Activated T-helper 1 cell treated with Interleukin-2 at 50 U/mL for 16 hours (primary cell): ENCODE results near the gene ENTPD1.
"Not testable (repeated sequence)": the region's sequence is repeated elsewhere in the genome, so short reads cannot be mapped to it uniquely, and the experiment has no call there.

Experiments used
- DNase-seq: peaks from one replicate; pipeline ENCODE4 v3.0.0-alpha.2; 2020; ENCODE audit warnings: low read depth

Gene ENTPD1

GRCh38 chr10:95758351-95759025, 2.5 kb downstream of the ENTPD1 start:
- DNase-seq = no peak

DNA sequence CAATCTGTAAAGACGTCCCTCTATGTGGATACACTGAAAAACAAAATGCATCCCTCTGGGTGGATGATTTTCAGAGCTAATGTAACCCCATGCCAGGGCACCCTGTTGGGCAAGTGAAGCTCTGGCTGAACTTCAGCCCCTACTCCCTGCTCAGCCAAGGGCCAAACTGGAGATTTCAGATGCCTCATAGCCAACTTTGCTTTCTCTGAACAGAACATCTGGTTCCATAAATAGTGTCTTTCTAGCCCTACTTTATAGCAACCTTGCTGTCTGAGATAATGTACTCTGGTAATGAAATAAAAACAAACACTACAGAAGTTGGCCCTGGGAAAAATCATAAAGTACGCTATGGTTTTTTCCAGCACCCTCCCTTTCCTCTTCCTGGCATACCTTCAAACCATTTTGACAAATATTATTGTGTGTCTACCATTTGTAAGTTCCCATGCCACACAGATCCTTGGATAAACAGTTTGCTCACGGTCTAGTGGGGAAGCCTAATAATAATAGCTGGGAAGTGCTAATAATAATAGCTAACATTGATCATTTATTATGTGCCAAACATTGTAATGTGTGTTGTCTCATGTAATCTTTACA, 3.4 kb downstream of the ENTPD1 start:
- DNase-seq = no peak

DNA sequence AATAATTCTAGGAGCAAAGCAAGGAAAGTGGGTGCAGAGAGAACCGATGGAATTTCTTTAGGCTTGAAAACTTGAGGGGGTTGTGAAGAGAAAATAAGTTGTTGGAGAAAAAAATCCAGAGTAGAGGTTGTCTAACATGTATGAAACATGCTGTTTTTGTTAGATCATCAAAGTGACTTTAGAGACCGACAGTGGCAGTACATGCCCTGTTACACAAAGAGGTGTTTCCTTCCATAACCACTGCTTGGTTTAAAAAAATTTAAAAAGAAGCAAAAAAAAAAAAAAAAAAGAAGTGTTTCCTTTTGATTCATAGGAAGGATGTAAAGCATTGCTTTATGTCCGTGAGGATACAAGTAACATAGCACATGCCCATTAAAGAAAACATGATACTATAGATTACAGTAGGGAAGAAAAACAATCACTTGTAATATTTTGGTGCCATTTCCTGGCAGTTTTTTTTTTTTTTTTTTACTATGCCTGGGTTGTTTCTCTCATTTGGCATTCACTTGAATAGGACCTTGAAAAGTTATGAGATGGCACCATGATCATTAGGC, 6.1 kb downstream of the ENTPD1 start:
- DNase-seq = no peak

GRCh38 chr10:95767884-95768556, 12.1 kb downstream of the ENTPD1 start:
- DNase-seq = no peak

DNA sequence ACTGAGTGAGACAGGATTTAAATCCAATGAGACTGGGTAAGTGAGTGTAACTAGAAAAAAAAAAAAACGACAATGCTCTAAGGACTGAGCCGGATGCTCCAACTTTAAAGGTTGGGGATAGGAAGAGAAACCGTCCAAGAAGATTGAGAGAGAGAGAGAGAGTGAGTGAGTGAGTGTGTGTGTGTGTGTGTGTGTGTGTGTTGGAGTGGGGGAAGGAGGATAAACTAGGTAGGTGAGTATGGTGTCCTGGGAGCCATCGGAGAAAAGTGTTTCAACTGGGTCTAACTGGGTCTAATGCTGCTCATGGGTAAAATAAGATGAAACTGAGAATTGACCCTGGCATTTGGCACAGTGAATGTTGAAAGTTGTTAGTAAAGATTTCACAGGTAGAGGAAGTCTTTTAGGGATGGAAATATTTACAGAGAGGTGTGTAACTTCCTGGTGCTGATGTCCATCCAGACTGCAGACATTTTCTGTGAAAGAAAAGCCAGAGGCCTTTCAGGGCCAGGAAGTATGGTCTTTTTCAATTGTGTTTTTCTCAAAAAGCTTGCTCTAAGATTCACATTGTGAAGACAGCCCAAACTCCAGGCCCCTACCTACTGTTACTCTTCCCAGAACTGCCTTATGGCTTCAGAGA, 14.2 kb downstream of the ENTPD1 start:
- no peak for DNase-seq

DNA sequence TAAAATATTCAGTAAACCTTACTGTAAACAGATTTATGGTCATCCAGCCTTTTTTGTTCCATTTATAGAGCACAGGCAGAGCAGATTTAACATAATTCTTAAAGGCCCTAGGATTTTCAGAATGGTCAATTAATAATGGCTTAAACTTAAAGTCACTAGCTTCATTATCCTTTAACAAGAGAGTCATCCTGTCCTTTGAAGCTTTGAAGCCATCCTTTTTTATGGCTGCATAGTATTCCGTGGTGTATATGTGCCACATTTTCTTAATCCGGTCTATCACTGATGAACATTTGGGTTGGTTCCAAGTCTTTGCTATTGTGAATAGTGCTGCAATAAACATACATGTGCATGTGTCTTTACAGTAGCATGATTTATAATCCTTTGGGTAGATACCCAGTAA, 17.5 kb downstream of the ENTPD1 start:
- DNase-seq = not testable (repeated sequence)

DNA sequence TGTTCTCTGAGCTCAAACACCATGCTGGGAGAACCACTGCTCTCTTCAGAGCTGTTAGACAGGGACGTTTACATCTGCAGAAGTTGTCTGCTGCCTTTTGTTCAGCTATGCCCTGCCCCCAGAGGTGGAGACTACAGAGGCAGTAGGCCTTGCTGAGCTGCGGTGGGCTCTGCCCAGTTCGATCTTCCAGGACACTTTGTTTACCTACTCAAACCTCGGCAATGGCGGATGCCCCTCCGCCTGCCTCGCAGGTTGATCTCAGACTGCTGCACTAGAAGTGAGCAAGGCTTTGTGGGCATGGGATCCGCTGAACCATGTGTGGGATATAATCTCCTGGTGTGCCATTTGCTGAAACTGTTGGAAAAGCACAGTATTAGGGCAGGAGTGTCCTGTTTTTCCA, 21.7 kb downstream of the ENTPD1 start:
- not testable (repeated sequence) for DNase-seq

DNA sequence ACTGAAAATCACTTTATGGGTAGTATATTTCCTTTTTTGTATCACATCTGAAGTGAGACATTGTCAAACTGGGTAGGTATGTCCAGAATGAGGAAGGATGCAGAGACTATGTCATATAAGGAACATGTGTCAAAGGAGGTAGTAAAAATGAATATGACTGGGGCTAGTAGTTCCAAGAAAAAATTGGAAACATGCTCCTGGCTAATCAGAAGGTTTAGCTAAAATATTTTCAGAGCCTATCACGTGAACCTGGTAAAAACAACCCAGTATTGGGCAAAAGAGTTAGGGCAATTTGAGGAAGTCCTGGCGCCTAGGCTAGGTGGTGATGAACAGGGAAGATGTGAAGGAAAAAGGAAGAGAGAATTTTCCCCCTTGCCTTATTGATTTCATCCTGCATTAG, 26.4 kb downstream of the ENTPD1 start:
- DNase-seq = no peak

- no peak for DNase-seq
Measured at GRCh38 chr10:95783741-95784140, 27.8 kb downstream of the ENTPD1 start.

DNA sequence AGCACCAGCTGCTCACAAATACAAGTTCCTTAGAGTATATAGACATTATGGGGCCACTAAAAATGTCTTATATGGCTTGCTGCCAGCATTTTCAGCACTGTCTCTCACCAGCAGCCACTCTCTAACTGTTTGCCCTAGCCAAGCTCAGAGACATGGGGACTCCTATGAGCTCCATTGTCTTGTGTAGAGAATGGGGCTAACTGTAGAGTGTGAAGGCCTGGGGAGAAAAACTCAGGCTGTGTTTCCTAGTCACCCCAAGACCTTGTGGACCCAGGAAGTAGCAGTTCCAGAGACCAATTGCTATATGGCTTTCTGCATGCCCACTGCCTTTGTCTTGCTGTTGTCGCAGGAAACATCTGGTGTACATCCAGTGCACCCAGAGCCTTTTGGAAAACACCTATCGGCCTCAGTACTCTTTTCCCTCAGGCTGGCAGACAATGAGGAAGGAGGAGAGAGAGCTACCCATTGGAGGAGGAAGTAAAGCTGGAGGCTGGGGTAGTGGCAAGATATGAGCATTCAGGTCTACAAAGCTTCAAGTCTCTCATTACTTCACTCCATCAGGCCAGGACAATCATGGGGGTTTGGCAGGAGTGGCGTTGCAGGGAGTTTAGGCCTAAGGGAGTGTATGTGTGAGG, 28.4 kb downstream of the ENTPD1 start:
- no peak for DNase-seq

DNA sequence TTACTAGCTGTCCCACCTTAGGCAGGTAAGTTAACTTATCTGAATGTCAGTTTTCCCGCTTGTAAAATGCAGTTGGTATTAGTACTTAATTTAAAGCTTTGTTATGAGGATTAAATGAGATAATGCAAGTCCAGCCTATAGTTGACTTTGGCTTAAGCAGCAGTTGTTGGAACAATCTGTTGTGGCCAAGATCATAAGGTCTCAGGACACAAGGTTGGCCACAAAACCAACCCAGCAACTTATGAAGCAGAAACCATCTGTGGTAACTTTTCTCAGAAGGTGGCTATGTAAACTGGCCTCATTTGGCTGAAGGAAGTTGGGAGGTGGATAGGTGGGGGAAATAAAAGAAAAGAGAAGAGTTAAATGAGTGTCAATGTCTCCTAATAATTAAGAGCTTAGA, 29.4 kb downstream of the ENTPD1 start:
- DNase-seq = no peak

DNA sequence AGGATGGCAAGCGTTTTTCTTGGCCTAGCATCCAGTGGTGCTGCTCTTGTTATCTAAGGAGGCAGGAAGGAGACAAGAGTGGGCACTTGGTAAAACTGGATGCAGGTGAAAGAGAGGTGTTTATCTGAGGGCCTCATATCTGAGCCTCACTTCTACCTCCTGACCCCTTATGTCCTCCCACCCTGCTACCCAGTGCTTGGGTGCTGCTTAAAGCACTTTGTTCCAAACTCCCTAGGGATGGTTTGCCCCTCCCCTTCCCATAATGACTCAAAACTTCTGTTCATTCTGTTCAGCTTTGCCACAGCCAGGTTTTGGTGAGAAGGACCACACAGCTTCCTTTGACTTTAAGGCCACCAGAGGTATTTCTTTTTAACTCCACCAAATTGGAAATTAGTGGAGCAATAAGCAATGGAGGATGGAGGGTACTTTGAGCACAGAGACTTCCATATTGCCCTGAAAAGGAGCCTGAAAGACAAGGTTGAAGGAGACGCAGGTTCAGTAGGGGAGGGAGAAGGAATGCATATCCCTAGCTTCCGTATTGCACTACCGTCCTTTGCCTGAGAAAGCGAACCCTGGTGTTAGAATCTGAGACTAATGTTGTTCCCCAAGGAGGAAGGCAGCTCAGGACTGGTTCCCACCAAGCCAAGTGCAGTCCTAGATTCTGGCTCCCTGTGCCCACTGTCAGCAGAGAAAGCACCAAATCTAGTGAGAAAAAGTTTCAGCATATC, 30.1 kb downstream of the ENTPD1 start:
- no peak for DNase-seq

GRCh38 chr10:95787447-95787846, 31.5 kb downstream of the ENTPD1 start:
- no peak for DNase-seq

DNA sequence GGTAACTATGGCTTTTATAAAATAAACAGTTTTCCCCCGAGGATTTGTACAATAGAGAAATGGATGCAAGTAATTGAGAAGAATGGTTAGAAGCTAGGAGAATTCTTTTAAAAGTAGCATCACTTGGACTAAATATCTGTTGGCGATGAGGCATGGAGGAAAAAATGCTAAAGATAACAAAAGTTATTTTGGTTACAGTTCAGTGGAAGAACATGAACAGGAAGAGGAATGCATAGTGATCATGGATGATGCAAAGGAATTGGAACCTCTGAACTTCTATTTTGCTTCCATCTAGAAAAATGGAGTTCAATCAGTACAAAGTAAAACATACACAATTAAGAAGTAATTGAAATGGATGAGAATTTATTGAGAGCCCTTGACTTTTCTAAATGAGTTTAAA, 32.9 kb downstream of the ENTPD1 start:
- no peak for DNase-seq

DNA sequence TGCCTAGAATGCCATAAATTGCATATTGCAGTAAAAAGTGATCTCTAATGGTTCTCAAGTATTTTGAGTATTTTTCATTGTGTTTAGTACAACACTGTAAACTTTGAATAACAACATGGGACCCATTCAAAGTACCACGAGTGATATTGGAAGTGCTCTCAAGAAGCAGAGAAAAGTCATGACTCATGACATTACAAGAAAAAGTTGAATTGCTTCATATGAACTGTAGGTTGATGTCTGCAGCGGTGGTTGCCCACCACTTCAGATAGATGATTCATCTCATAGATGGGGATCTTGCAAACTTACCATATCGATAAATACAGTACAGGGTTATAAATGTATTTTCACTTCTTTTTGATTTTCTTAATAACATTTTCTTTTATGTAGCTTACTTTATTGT, 33.9 kb downstream of the ENTPD1 start:
- DNase-seq = no peak

GRCh38 chr10:95790982-95791381, 35.0 kb downstream of the ENTPD1 start:
- DNase-seq = no peak

GRCh38 chr10:95791425-95791979, 35.5 kb downstream of the ENTPD1 start:
- DNase-seq = no peak

- DNase-seq = no peak
Measured at GRCh38 chr10:95792211-95792780, 36.3 kb downstream of the ENTPD1 start.

DNA sequence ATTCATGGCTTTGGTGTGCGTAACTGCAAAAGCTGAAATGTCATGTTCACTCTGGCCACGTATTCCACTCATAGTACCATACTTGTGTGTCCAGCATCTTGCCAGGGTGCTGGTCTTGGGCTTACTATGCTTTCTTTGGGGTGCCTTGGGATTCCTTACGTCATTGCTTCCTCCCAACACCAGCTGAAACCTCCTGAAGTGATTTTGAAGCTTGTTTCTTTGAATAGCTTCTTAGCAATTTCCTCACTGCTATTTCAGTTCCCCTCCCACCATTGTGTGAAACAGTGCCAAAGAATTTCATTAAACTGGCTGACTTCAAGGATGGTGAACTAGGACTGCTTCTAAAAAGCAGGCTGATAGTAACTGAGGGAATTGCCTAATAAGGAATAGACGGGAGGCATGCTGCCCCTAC, 36.9 kb downstream of the ENTPD1 start:
- no peak for DNase-seq

- DNase-seq = no peak
Measured at GRCh38 chr10:95793401-95794045, 37.6 kb downstream of the ENTPD1 start.
